Spinal cord (tissue), 10 donors: ENCODE data around the gene CSF3R. TPM values are rescaled to one million over a fixed set of nuclear protein-coding genes. Genes with fewer than 3 reads are reported as not detected.
"Not testable (repeated sequence)": the region's sequence is repeated elsewhere in the genome, so short reads cannot be mapped to it uniquely, and the experiment has no call there.

Experiments used
- DNase-seq, 6 donors: peaks; one replicate each; pipeline versions ENCODE4 v3.0.0 to v3.0.0-alpha.2; 2013 to 2015; ENCODE audit warnings: low spot score in 6 of 6, low read depth in 4 of 6
- H3K27ac ChIP-seq: one replicate; pipeline ENCODE4 v1.5.1; 2013; ENCODE audit warnings: low read depth, low read length, control low read depth
- H3K27me3 ChIP-seq: one replicate; pipeline ENCODE4 v1.6.1; 2013; ENCODE audit warnings: low read length; ENCODE audit not compliant: control insufficient read depth, insufficient read depth
- H3K36me3 ChIP-seq: one replicate; pipeline ENCODE4 v1.6.1; 2013; ENCODE audit warnings: low read length; ENCODE audit not compliant: control insufficient read depth, insufficient read depth
- H3K4me1 ChIP-seq: one replicate; pipeline ENCODE4 v1.6.1; 2013; ENCODE audit warnings: low read length; ENCODE audit not compliant: control insufficient read depth, insufficient read depth
- H3K4me3 ChIP-seq: one replicate; pipeline ENCODE4 v1.5.1; 2013; ENCODE audit warnings: low read depth, low read length, control low read depth
- H3K9me3 ChIP-seq: one replicate; pipeline ENCODE4 v1.6.1; 2013; ENCODE audit warnings: low read length; ENCODE audit not compliant: control insufficient read depth, insufficient read depth
- WGBS: methylation state at CpG from one replicate; pipeline ENCODE4 v1.1.5; 2013; ENCODE audit warnings: missing lambda C conversion rate; ENCODE audit not compliant: insufficient coverage; 5-methylcytosine and 5-hydroxymethylcytosine counted together
- polyA plus RNA-seq, 2 donors: library from polyadenylated mRNA; unstranded; fragments of 120-200 nt; gene quantifications; one replicate each; pipeline ENCODE4 v1.2.1, GENCODE V29; 2013; ENCODE audit not compliant: insufficient read length in 2 of 2
- total RNA-seq, 2 donors: library from RNA; depleted of rRNA in 1 of 2; stranded (reverse); fragments of 120-200 nt in 1 of 2; fragments of >200 nt in 1 of 2; gene quantifications; one replicate each; pipeline versions ENCODE4 v1.2.3 to v1.2.4, GENCODE V29; 2013 to 2014
- donor health status: healthy.

The CSF3R gene
- total and polyA plus RNA-seq, 4 donors: 6.8 to 19.7 (median 15.6) TPM

GRCh38 chr1:36502616-36503015 is 19.9 kb upstream of the CSF3R start:
- H3K9me3 ChIP-seq: no peaks in the 10 kb centered on the region
- no peaks in the 10 kb centered on the region for H3K27me3 ChIP-seq
- H3K4me3 ChIP-seq: no peak overlapping the region
- no peaks in the 10 kb centered on the region for H3K4me1 ChIP-seq
- no CpG with 5 or more reads among the region's 2 CpGs for whole genome bisulfite sequencing
- no peak overlapping the region for H3K27ac ChIP-seq
- DNase-seq: no peak
- no peaks in the 10 kb centered on the region for H3K36me3 ChIP-seq

DNA sequence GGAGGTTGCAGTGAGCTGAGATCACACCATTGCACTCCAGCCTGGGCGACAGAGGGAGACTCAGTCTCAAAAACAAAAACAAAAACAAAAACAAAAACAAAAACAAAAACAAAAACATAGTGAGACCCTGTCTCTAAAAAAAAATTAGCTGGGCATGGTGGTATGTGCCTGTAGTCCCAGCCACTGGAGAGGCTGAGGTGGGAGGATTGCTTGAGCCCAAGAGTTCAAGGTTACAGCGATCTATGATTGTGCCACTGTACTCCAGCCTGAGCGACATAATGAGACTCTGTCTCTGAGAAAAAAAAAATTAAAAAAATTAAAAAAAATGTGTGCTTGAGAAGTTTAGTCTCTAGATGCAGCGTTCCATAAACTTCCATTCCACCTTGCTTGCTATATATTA is 19.2 kb upstream of the CSF3R start:
- not testable (repeated sequence) for H3K4me1 ChIP-seq, H3K36me3 ChIP-seq, H3K9me3 ChIP-seq, H3K4me3 ChIP-seq, H3K27ac ChIP-seq, DNase-seq, H3K27me3 ChIP-seq
- WGBS: no CpG with 5 or more reads among the region's 4 CpGs

DNA sequence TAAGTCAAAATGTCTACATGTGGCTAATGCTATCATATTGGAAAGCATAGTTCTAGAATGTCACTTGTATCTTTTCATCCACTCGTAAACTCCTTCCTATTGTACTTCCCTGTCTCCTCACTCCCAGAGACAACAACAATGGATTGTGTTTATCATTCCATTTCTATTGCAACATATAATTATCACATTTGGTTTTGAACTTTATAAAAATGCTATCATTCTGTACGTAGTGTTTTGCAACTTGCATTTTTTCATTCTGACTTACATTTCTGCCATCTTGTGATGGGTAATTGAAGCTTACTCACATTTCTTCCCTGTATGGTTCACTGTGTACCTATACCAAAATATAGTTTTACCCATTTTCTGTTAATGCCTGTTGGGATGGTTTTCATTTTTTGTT is 14.5 kb upstream of the CSF3R start:
- no peak overlapping the region for H3K4me3 ChIP-seq
- H3K4me1 ChIP-seq: no peaks in the 10 kb centered on the region
- no peak for DNase-seq
- H3K36me3 ChIP-seq: no peaks in the 10 kb centered on the region
- H3K27me3 ChIP-seq: no peaks in the 10 kb centered on the region
- no peaks in the 10 kb centered on the region for H3K9me3 ChIP-seq
- WGBS: no CpG with 5 or more reads among the region's 2 CpGs
- no peak overlapping the region for H3K27ac ChIP-seq

DNA sequence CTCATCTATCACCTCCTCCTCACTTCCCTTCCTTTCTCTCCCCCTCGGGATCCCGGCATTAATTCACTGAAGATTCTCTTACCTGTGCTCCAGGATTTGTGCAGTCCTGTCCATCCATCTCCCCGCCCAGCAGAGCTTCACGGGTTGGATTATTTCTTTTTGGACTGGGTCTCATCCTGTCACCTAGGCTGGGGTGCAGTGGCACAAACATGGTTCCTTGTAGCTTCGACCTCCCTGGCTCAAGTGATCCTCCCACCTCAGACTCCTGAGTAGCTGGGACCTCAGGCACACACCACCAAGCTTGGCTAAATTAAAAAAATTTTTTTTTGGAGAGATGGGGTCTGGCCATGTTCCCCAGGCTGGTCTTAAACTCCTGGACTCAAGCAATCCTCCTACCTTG is 12.3 kb upstream of the CSF3R start:
- Histone ChIP-seq H3K36me3 (no peaks in the 10 kb centered on the region), H3K4me3 (no peak overlapping the region), H3K4me1 (no peaks in the 10 kb centered on the region), H3K27me3 (no peaks in the 10 kb centered on the region), H3K27ac (no peak overlapping the region), H3K9me3 (no peaks in the 10 kb centered on the region)
- 70% methylated on average over 4 of the region's 5 CpGs for whole genome bisulfite sequencing
- DNase-seq: no peak

- no peak for DNase-seq
- no peak overlapping the region for H3K27ac ChIP-seq
- no peaks in the 10 kb centered on the region for H3K36me3 ChIP-seq
- H3K4me1 ChIP-seq: no peaks in the 10 kb centered on the region
- H3K9me3 ChIP-seq: no peaks in the 10 kb centered on the region
- no peak overlapping the region for H3K4me3 ChIP-seq
- no peaks in the 10 kb centered on the region for H3K27me3 ChIP-seq
- 90% methylated on average over 9 of the region's 9 CpGs for WGBS
These were observed 10.8 kb upstream of the CSF3R start for GRCh38 chr1:36493524-36493923.

DNA sequence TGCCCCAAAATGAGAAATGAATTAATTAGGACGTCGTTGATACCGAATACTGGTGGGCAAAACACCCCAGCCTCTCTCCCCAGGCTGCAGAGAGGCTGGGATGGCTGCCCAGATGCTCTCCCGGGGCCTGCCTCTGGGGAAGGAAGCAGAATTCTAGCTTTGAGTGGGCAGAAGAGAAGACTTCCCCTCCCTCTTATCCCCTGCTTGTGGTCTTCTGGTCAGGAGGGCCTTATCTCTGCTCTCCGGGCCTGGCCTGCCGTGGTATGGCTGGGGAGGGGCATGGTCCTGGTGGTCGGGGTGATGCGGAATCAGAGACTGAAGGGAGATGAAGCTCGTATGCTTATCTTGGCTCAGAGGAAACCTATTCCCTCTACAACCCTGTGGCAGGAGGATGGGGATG is 9.8 kb upstream of the CSF3R start:
- no peak for DNase-seq
- WGBS: no CpG with 5 or more reads among the region's 9 CpGs
- Histone ChIP-seq H3K27me3 (no peaks in the 10 kb centered on the region), H3K4me3 (no peak overlapping the region), H3K27ac (no peak overlapping the region), H3K36me3 (no peaks in the 10 kb centered on the region), H3K4me1 (no peaks in the 10 kb centered on the region), H3K9me3 (no peaks in the 10 kb centered on the region)

GRCh38 chr1:36489258-36490051 is 6.7 kb upstream of the CSF3R start:
- 76% methylated on average over 7 of the region's 10 CpGs for WGBS
- DNase-seq: peak in 1 of 6 donors; percentile 14
- not testable (repeated sequence) for H3K4me1 ChIP-seq, H3K27ac ChIP-seq, H3K27me3 ChIP-seq, H3K9me3 ChIP-seq, H3K36me3 ChIP-seq, H3K4me3 ChIP-seq

DNA sequence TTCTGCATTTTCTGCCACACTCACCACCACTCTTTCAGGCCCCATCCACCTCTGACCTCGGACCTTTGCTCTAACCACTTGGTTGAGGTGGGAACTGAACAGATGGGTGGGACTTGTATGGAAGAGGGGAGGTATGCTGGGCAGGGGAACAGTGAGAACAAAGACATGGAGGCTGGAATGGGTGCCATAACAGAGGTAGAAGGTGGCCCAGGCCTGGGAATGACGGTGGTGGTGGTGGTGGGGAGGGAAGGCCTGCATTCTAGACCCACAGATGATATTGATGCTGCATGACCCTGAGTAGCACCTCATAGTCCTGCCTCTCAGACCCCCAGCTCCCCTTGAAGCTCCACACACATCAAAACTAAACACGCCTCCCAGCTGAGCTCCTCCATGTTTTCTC is 5.2 kb upstream of the CSF3R start:
- 94% methylated on average over 1 of the region's 3 CpGs for WGBS
- Histone ChIP-seq H3K27me3 (no peaks in the 10 kb centered on the region), H3K4me1 (peaks cover 10% of the 10 kb centered on the region), H3K9me3 (no peaks in the 10 kb centered on the region), H3K27ac (no peak overlapping the region), H3K4me3 (no peak overlapping the region), H3K36me3 (no peaks in the 10 kb centered on the region)
- no peak for DNase-seq

- H3K36me3 ChIP-seq, H3K4me3 ChIP-seq, H3K27me3 ChIP-seq, H3K9me3 ChIP-seq, H3K27ac ChIP-seq, DNase-seq: not testable (repeated sequence)
- peaks cover 16% of the 10 kb centered on the region for H3K4me1 ChIP-seq
- no CpG with 5 or more reads among the region's 9 CpGs for WGBS
These were observed 4.6 kb upstream of the CSF3R start for GRCh38 chr1:36487336-36487725.
